Measurements from ENCODE around the gene GLI3.
A peak's percentile ranks its signal among the peaks of the same experiment; 100 is the strongest.

GLI3 gene

GRCh38 chr7:41956705-41957104 is 280.3 kb downstream of the GLI3 start:
- ATAC-seq (ENCODE audit: low read depth) (no peak), DNase-seq (ENCODE audit: low spot score) (no peak)
- H3K27ac ChIP-seq (ENCODE audit: poor library complexity, severe bottlenecking): no peak overlapping the region
- H3K9me3 ChIP-seq (ENCODE audit: severe bottlenecking): no peaks in the 10 kb centered on the region
- no peak overlapping the region for H3K4me3 ChIP-seq (ENCODE audit: severe bottlenecking)
- no peak for TF ChIP-seq CTCF (IDR thresholded peaks at IDR 0.05; ENCODE audit: poor library complexity, severe bottlenecking)
- H3K4me1 ChIP-seq (ENCODE audit: insufficient read depth, poor library complexity, severe bottlenecking): peaks cover 11% of the 10 kb centered on the region
- no peaks in the 10 kb centered on the region for H3K36me3 ChIP-seq (ENCODE audit: low read depth)
- H3K27me3 ChIP-seq (ENCODE audit: insufficient read depth, poor library complexity, severe bottlenecking): no peaks in the 10 kb centered on the region

GRCh38 chr7:41955893-41956675 is 280.9 kb downstream of the GLI3 start:
- Histone ChIP-seq H3K4me1 (ENCODE audit: insufficient read depth, poor library complexity, severe bottlenecking) (peaks cover 11% of the 10 kb centered on the region), H3K9me3 (ENCODE audit: severe bottlenecking) (no peaks in the 10 kb centered on the region), H3K27ac (ENCODE audit: poor library complexity, severe bottlenecking) (no peak overlapping the region), H3K4me3 (ENCODE audit: severe bottlenecking) (no peak overlapping the region), H3K27me3 (ENCODE audit: insufficient read depth, poor library complexity, severe bottlenecking) (no peaks in the 10 kb centered on the region), H3K36me3 (ENCODE audit: low read depth) (no peaks in the 10 kb centered on the region)
- DNase-seq (ENCODE audit: low spot score): peak; percentile 95
- no peak for TF ChIP-seq CTCF (IDR thresholded peaks at IDR 0.05; ENCODE audit: poor library complexity, severe bottlenecking)
- ATAC-seq (ENCODE audit: low read depth): peak; percentile 99

GRCh38 chr7:41955451-41955850 is 281.6 kb downstream of the GLI3 start:
- Histone ChIP-seq H3K27me3 (ENCODE audit: insufficient read depth, poor library complexity, severe bottlenecking) (no peaks in the 10 kb centered on the region), H3K36me3 (ENCODE audit: low read depth) (no peaks in the 10 kb centered on the region), H3K4me3 (ENCODE audit: severe bottlenecking) (no peak overlapping the region), H3K9me3 (ENCODE audit: severe bottlenecking) (no peaks in the 10 kb centered on the region), H3K4me1 (ENCODE audit: insufficient read depth, poor library complexity, severe bottlenecking) (peaks cover 11% of the 10 kb centered on the region), H3K27ac (ENCODE audit: poor library complexity, severe bottlenecking) (no peak overlapping the region)
- TF ChIP-seq CTCF (IDR thresholded peaks at IDR 0.05; ENCODE audit: poor library complexity, severe bottlenecking): no peak
- DNase-seq (ENCODE audit: low spot score) (no peak), ATAC-seq (ENCODE audit: low read depth) (no peak)

- DNase-seq (ENCODE audit: low spot score): no peak
- no peak for TF ChIP-seq CTCF (IDR thresholded peaks at IDR 0.05; ENCODE audit: poor library complexity, severe bottlenecking)
- no peaks in the 10 kb centered on the region for H3K9me3 ChIP-seq (ENCODE audit: severe bottlenecking)
- no peak overlapping the region for H3K27ac ChIP-seq (ENCODE audit: poor library complexity, severe bottlenecking)
- ATAC-seq (ENCODE audit: low read depth): no peak
- H3K4me3 ChIP-seq (ENCODE audit: severe bottlenecking): no peak overlapping the region
- no peaks in the 10 kb centered on the region for H3K36me3 ChIP-seq (ENCODE audit: low read depth)
- H3K27me3 ChIP-seq (ENCODE audit: insufficient read depth, poor library complexity, severe bottlenecking): no peaks in the 10 kb centered on the region
- peaks cover 11% of the 10 kb centered on the region for H3K4me1 ChIP-seq (ENCODE audit: insufficient read depth, poor library complexity, severe bottlenecking)
These were observed 282.0 kb downstream of the GLI3 start for GRCh38 chr7:41954976-41955375.

GRCh38 chr7:41948503-41948902 is 288.5 kb downstream of the GLI3 start:
- H3K27ac ChIP-seq (ENCODE audit: poor library complexity, severe bottlenecking): no peak overlapping the region
- no peaks in the 10 kb centered on the region for H3K4me1 ChIP-seq (ENCODE audit: insufficient read depth, poor library complexity, severe bottlenecking)
- no peaks in the 10 kb centered on the region for H3K36me3 ChIP-seq (ENCODE audit: low read depth)
- TF ChIP-seq CTCF (IDR thresholded peaks at IDR 0.05; ENCODE audit: poor library complexity, severe bottlenecking): no peak
- H3K9me3 ChIP-seq (ENCODE audit: severe bottlenecking): no peaks in the 10 kb centered on the region
- H3K27me3 ChIP-seq (ENCODE audit: insufficient read depth, poor library complexity, severe bottlenecking): no peaks in the 10 kb centered on the region
- ATAC-seq (ENCODE audit: low read depth) (no peak), DNase-seq (ENCODE audit: low spot score) (no peak)
- no peak overlapping the region for H3K4me3 ChIP-seq (ENCODE audit: severe bottlenecking)

All from RWPE2 (cell line).